ENCODE data around the gene GNAS. TPM values are rescaled to one million over a fixed set of nuclear protein-coding genes. Genes with fewer than 3 reads are reported as not detected.

The GNAS gene
- total RNA-seq, 1 experiment from 2014 or later: 1,015 TPM

DNA sequence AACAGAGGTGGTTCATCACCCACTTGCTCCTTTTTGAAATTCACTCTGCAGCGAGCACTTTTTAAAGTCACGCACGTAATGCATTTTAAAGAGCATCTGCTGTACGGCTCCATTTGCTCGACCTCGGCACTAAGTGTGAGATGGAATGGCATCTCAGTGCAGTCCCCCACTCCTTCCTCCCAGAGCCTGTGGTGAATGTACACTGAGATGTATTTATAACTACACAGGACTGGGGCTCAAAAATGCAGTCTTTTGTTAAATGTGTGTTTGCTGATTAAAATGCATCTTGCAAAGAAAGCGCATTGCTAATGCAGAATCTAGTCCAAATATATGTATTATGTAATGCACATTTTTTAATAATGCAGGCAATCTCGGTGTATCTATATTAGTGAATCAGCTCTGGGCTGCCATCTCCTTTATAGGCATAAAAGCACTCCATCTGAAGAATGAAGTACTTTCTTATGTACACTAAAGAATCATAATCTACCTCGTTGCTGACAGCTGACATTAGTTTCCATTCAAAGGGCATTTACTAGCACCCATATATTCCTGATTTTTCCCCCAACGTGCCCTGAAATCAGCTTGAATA, 15.8 kb upstream of the GNAS start:
- H3K27ac ChIP-seq: no peak overlapping the region
- no peak overlapping the region for H3K4me3 ChIP-seq
- peaks cover 33% of the 10 kb centered on the region for H3K4me1 ChIP-seq (replicated peaks)
- H3K27me3 ChIP-seq (replicated peaks): peaks cover 25% of the 10 kb centered on the region
- no peaks in the 10 kb centered on the region for H3K36me3 ChIP-seq
- 0 out of 2 replicates have a peak, but pooled peaks cover 9% of the 10 kb centered on the region for H3K9me3 ChIP-seq (replicated peaks)
- no peak for DNase-seq (ENCODE audit: low read depth in 1 of 2, low spot score in 2 of 2)

DNA sequence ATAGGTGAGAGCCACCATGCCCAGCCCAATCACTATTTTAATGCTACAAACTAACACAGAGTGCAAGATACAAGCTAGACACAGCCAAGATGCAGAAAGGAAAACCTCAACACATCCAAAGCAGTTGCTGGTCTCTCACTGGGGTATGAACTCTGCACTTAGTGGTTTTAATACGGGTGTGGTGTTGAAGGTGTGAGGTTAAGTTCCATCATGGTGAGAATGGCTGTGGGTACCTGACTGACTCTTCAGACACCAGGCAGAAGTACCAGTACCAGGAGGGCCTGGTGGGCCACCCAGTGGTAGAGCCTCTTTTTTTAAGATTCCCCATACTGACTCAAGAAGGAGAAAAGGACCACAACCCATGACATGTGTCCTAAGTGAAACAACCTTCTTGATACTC, 14.8 kb upstream of the GNAS start:
- Histone ChIP-seq H3K36me3 (no peaks in the 10 kb centered on the region), H3K27me3 (replicated peaks) (peaks cover 25% of the 10 kb centered on the region), H3K27ac (no peak overlapping the region), H3K4me1 (replicated peaks) (peaks cover 29% of the 10 kb centered on the region), H3K9me3 (replicated peaks) (0 out of 2 replicates have a peak, but pooled peaks cover 11% of the 10 kb centered on the region), H3K4me3 (no peak overlapping the region)
- no peak for DNase-seq (ENCODE audit: low read depth in 1 of 2, low spot score in 2 of 2)

DNA sequence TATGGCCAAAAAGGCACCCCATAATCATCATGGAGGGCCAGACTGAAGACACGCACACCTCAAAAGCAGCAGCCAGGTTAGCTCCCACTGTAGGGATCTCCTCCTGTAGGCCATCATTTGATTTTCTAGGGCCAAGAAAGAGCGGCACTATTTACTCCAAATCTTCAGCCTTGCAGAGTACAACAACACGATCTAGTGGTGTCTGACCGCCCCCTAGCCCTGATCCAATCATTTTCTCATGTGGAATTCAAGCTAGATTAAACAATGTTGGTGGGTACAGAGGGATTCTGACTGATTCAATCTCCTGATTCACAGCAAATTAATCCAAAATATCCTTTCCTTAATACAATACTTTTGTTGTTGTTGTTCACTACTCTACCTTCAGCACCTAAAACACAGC, 14.3 kb upstream of the GNAS start:
- Histone ChIP-seq H3K27ac (no peak overlapping the region), H3K27me3 (replicated peaks) (peaks cover 26% of the 10 kb centered on the region)
- DNase-seq (ENCODE audit: low read depth in 1 of 2, low spot score in 2 of 2): no peak

DNA sequence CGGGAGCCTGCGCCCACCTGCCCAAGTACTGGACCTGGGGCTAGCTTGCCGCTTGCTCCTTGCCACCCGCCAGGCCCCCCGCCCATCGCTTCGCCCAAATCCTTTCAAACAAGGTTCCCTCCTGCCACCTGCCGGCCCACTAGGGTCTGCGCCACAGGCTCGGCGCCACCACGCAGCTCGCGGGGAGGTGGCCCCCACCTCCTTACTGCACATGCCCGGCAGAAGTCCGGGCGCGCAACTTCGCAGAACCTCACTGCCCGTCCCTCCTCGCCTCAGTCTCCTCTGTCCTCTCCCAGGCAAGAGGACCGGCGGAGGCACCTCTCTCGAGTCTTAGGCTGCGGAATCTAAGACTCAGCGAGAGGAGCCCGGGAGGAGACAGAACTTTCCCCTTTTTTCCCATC, 13.0 kb upstream of the GNAS start:
- H3K4me3 ChIP-seq: peak overlapping the region; percentile 29
- H3K4me1 ChIP-seq (replicated peaks): peaks cover 18% of the 10 kb centered on the region
- 0 out of 2 replicates have a peak, but pooled peaks cover 11% of the 10 kb centered on the region for H3K9me3 ChIP-seq (replicated peaks)
- peak; percentile 67 to 72 for DNase-seq (ENCODE audit: low read depth in 1 of 2, low spot score in 2 of 2)
- no peak overlapping the region for H3K27ac ChIP-seq
- no peaks in the 10 kb centered on the region for H3K36me3 ChIP-seq
- peaks cover 39% of the 10 kb centered on the region for H3K27me3 ChIP-seq (replicated peaks)

More for the DNA sequence above, 14.3 kb upstream of the GNAS start:
- Histone ChIP-seq H3K4me1 (replicated peaks) (peaks cover 26% of the 10 kb centered on the region), H3K9me3 (replicated peaks) (0 out of 2 replicates have a peak, but pooled peaks cover 11% of the 10 kb centered on the region), H3K4me3 (no peak overlapping the region), H3K36me3 (no peaks in the 10 kb centered on the region)

- Histone ChIP-seq H3K27ac (no peak overlapping the region), H3K36me3 (no peaks in the 10 kb centered on the region), H3K27me3 (replicated peaks) (peaks cover 46% of the 10 kb centered on the region), H3K4me1 (replicated peaks) (peaks cover 18% of the 10 kb centered on the region), H3K9me3 (replicated peaks) (0 out of 2 replicates have a peak, but pooled peaks cover 11% of the 10 kb centered on the region), H3K4me3 (peak overlapping the region; percentile 29)
- DNase-seq (ENCODE audit: low read depth in 1 of 2, low spot score in 2 of 2): no peak
Measured at GRCh38 chr20:58839991-58840747, 12.3 kb upstream of the GNAS start.

GRCh38 chr20:58840816-58841538, 11.5 kb upstream of the GNAS start:
- DNase-seq (ENCODE audit: low read depth in 1 of 2, low spot score in 2 of 2): no peak

GRCh38 chr20:58841539-58842264, 10.8 kb upstream of the GNAS start:
- Histone ChIP-seq H3K9me3 (replicated peaks) (0 out of 2 replicates have a peak, but pooled peaks cover 11% of the 10 kb centered on the region), H3K27me3 (replicated peaks) (peaks cover 57% of the 10 kb centered on the region), H3K27ac (no peak overlapping the region), H3K4me3 (no peak overlapping the region), H3K4me1 (replicated peaks) (peaks cover 18% of the 10 kb centered on the region), H3K36me3 (no peaks in the 10 kb centered on the region)
- DNase-seq (ENCODE audit: low read depth in 1 of 2, low spot score in 2 of 2): no peak

More at GRCh38 chr20:58840816-58841538, 11.5 kb upstream of the GNAS start:
- Histone ChIP-seq H3K4me3 (no peak overlapping the region), H3K4me1 (replicated peaks) (peaks cover 18% of the 10 kb centered on the region), H3K36me3 (no peaks in the 10 kb centered on the region), H3K9me3 (replicated peaks) (0 out of 2 replicates have a peak, but pooled peaks cover 11% of the 10 kb centered on the region), H3K27ac (no peak overlapping the region), H3K27me3 (replicated peaks) (peaks cover 49% of the 10 kb centered on the region)

DNA sequence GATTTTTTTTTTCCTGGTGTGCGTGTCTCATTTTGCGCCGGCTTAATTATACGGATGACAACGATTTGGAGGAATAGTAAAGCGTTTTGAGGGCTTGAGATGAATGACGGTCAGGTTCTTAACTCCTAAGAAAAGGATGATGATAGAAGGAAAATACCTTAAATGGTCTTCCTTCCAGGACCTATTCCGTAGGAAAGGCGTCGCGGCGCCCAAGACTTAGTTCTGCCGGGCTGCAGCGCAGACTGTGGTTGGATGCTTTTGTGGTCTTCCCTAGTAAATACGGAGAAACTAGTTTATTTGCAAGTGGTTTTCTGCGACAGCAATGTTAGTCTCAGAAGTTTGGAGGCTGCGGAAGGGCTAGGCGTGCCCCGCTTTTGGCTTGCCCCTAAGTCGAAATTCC, 10.2 kb upstream of the GNAS start:
- no peak overlapping the region for H3K27ac ChIP-seq
- 0 out of 2 replicates have a peak, but pooled peaks cover 11% of the 10 kb centered on the region for H3K9me3 ChIP-seq (replicated peaks)
- H3K27me3 ChIP-seq (replicated peaks): peaks cover 62% of the 10 kb centered on the region
- peaks cover 18% of the 10 kb centered on the region for H3K4me1 ChIP-seq (replicated peaks)
- H3K36me3 ChIP-seq: no peaks in the 10 kb centered on the region
- H3K4me3 ChIP-seq: no peak overlapping the region
- no peak for DNase-seq (ENCODE audit: low read depth in 1 of 2, low spot score in 2 of 2)

DNA sequence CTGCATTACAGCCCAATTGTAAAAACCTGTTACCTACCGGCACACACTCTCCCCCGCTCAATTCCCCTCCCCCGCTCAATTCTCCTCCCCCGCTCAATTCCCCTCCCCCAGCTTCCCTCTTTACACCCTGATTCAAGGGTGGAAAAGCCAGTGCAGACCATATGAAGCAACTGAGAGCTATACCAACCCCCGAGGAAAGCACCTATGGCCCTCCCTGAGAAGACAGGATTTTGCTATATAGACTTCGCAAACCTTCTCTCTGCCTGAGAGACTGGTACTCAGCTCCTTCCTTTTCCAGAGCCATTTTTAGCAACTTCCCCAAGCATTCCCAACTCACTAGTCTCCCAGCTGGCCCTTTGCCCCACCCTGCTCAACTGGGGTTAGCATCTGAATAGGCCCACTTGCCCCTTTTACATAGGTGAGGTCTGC, 9.4 kb upstream of the GNAS start:
- Histone ChIP-seq H3K9me3 (replicated peaks) (0 out of 2 replicates have a peak, but pooled peaks cover 11% of the 10 kb centered on the region), H3K27me3 (replicated peaks) (peaks cover 67% of the 10 kb centered on the region), H3K4me3 (no peak overlapping the region), H3K4me1 (replicated peaks) (peaks cover 18% of the 10 kb centered on the region), H3K27ac (no peak overlapping the region), H3K36me3 (no peaks in the 10 kb centered on the region)
- no peak for DNase-seq (ENCODE audit: low read depth in 1 of 2, low spot score in 2 of 2)

GRCh38 chr20:58845706-58846105, 6.8 kb upstream of the GNAS start:
- H3K4me1 ChIP-seq (replicated peaks): no peaks in the 10 kb centered on the region; the same call in 1 of the 2 replicates

GRCh38 chr20:58847463-58847862, 5.1 kb upstream of the GNAS start:
- H3K27ac ChIP-seq: no peak overlapping the region
- H3K9me3 ChIP-seq (replicated peaks): peaks cover 9% of the 10 kb centered on the region; the same call in 1 of the 2 replicates
- no peaks in the 10 kb centered on the region for H3K36me3 ChIP-seq
- H3K4me1 ChIP-seq (replicated peaks): no peaks in the 10 kb centered on the region
- no peak overlapping the region for H3K4me3 ChIP-seq
- DNase-seq (ENCODE audit: low read depth in 1 of 2, low spot score in 2 of 2): no peak
- H3K27me3 ChIP-seq (replicated peaks): peaks cover 46% of the 10 kb centered on the region

More at GRCh38 chr20:58845706-58846105, 6.8 kb upstream of the GNAS start:
- H3K9me3 ChIP-seq (replicated peaks): 0 out of 2 replicates have a peak, but pooled peaks cover 9% of the 10 kb centered on the region
- H3K27me3 ChIP-seq (replicated peaks): peaks cover 55% of the 10 kb centered on the region
- no peaks in the 10 kb centered on the region for H3K36me3 ChIP-seq
- DNase-seq (ENCODE audit: low read depth in 1 of 2, low spot score in 2 of 2): no peak
- no peak overlapping the region for H3K27ac ChIP-seq
- H3K4me3 ChIP-seq: no peak overlapping the region

- no peak within 1 kb of the TSS for H3K4me3 ChIP-seq
- peaks cover 5% of the 10 kb centered on the region for H3K4me1 ChIP-seq (replicated peaks)
- no peaks in the 10 kb centered on the region for H3K36me3 ChIP-seq
- DNase-seq (ENCODE audit: low read depth in 1 of 2, low spot score in 2 of 2): no peak
- H3K27ac ChIP-seq: no peak within 1 kb of the TSS
- peaks cover 16% of the 10 kb centered on the region; the same call in 1 of the 2 replicates for H3K9me3 ChIP-seq (replicated peaks)
- H3K27me3 ChIP-seq (replicated peaks): peaks cover 40% of the 10 kb centered on the region
Measured at GRCh38 chr20:58850693-58851174, 1.8 kb upstream of the GNAS start, which contains the start of gene GNAS-AS1. TSS of gene GNAS-AS1 (minus strand) at chr20:58850902.
